Body of pancreas (tissue), 4 donors: ENCODE results near the gene MTF1. TPM values are rescaled to one million over a fixed set of nuclear protein-coding genes. Genes with fewer than 3 reads are reported as not detected.
A peak's percentile ranks its signal among the peaks of the same experiment; 100 is the strongest.

Experiments
- ATAC-seq: fragments of 150-250 bp; one replicate; pipeline ENCODE4 v1.9.1; 2016
- DNase-seq, 4 donors: peaks; one replicate each; pipeline ENCODE4 v3.0.0-alpha.2; 2019
- H3K27ac ChIP-seq, 4 donors: fragments of 200-600 bp; sonication (generic); 1 replicate in 3 of 4; 2 replicates in 1 of 4; pipeline versions ENCODE4 v1.5.1 to v1.6.1; 2016 to 2019; ENCODE audit warnings: mild to moderate bottlenecking in 1 of 4, mixed read lengths in 1 of 4, moderate library complexity in 1 of 4
- H3K27me3 ChIP-seq, 2 donors: fragments of 200-600 bp; sonication (generic); one replicate each; pipeline ENCODE4 v1.6.0; 2016; ENCODE audit warnings: mild to moderate bottlenecking in 1 of 2
- H3K36me3 ChIP-seq, 2 donors: fragments of 200-600 bp; sonication (generic); replicated peaks in 1 of 2; 2 replicates each; pipeline ENCODE4 v1.5.1; 2016; ENCODE audit warnings: low read depth in 2 of 2; ENCODE audit not compliant: insufficient read depth in 1 of 2
- H3K4me1 ChIP-seq: fragments of 200-600 bp; sonication (generic); one replicate; pipeline ENCODE4 v1.6.0; 2016
- H3K4me3 ChIP-seq, 2 donors: fragments of 200-600 bp; sonication (generic); 1 replicate in 1 of 2; 2 replicates in 1 of 2; pipeline ENCODE4 v1.5.1; 2016 to 2019
- H3K9me3 ChIP-seq, 3 donors: fragments of 200-600 bp; sonication (generic); 1 replicate in 2 of 3; 2 replicates in 1 of 3; pipeline ENCODE4 v1.5.1; 2016
- POLR2A ChIP-seq, 3 donors: fragments of 450-650 bp; IDR thresholded peaks; one replicate each; pipeline ENCODE4 v1.6.1; 2016; ENCODE audit warnings: antibody characterized with exemption in 3 of 3, mild to moderate bottlenecking in 2 of 3
- WGBS, 2 donors: methylation state at CpG; one replicate each; pipeline ENCODE4 v1.1.5; 2017; 5-methylcytosine and 5-hydroxymethylcytosine counted together
- intact Hi-C: fragments of 100-400 bp; cut with DNase I; formaldehyde crosslinking; loops from one replicate; pipeline ENCODE4 v1.15.1; 2023
- total RNA-seq, 2 donors: library from RNA; depleted of rRNA; stranded (reverse); fragments of >200 nt; gene quantifications; one replicate each; pipeline ENCODE4 v1.1.0, GENCODE V29; 2016
- TF ChIP-seq, protein P1 (sequence below), 7 experiments: fragments of 450-650 bp in 4 of 7; fragments of 200-600 bp in 3 of 7; sonication (generic) in 3 of 7; IDR thresholded peaks; one replicate each; pipeline ENCODE4 v1.5.1; 2016 to 2019; ENCODE audit warnings: antibody characterized with exemption in 7 of 7

Gene MTF1
- total RNA-seq, 2 donors from 2014 or later: 1.3 to 3.9 TPM

DNA sequence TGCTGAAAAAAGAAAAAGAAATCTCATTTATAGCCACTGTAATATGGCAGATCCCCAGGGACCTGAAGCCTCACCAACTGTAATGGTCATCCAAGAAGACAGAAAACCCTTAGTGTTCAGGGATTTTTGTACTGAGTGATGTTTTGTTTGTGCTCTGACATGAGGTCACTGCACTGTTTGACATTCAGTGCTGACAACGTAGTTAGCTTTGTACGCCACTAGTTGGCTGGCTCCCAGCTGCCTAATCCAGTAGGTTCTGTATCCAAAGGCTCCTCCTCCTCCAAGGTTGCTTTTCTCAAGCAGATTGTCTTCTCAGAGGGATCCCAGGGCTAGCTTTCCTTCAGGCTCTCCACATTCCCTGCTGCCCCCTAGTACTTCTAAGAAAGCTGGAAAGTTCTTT is 41.9 kb downstream of the MTF1 start:
- ATAC-seq (peak; percentile 67), DNase-seq (peak; percentile 61 to 80 (median 76))
- Histone ChIP-seq H3K9me3 (no peaks in the 10 kb centered on the region), H3K27ac (peak overlapping the region in 2 of 4 donors; percentile 26 to 38), H3K36me3 (peaks cover 9 to 14% of the 10 kb centered on the region in 2 donors), H3K4me1 (peaks cover 8% of the 10 kb centered on the region), H3K4me3 (no peak overlapping the region), H3K27me3 (no peaks in the 10 kb centered on the region)
- intact Hi-C loops: no loop called here
- no peak for TF ChIP-seq POLR2A (IDR thresholded peaks at IDR 0.05)
- TF ChIP-seq, protein P1, sequence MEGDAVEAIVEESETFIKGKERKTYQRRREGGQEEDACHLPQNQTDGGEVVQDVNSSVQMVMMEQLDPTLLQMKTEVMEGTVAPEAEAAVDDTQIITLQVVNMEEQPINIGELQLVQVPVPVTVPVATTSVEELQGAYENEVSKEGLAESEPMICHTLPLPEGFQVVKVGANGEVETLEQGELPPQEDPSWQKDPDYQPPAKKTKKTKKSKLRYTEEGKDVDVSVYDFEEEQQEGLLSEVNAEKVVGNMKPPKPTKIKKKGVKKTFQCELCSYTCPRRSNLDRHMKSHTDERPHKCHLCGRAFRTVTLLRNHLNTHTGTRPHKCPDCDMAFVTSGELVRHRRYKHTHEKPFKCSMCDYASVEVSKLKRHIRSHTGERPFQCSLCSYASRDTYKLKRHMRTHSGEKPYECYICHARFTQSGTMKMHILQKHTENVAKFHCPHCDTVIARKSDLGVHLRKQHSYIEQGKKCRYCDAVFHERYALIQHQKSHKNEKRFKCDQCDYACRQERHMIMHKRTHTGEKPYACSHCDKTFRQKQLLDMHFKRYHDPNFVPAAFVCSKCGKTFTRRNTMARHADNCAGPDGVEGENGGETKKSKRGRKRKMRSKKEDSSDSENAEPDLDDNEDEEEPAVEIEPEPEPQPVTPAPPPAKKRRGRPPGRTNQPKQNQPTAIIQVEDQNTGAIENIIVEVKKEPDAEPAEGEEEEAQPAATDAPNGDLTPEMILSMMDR (IDR thresholded peaks at IDR 0.05): no peak
- WGBS, 2 donors: 13 to 19% methylated on average over 2 of the region's 2 CpGs

- Histone ChIP-seq H3K27me3 (no peaks in the 10 kb centered on the region), H3K27ac (no peak overlapping the region), H3K9me3 (no peaks in the 10 kb centered on the region), H3K36me3 (peaks cover 0 to 5% of the 10 kb centered on the region in 2 donors), H3K4me1 (peaks cover 22% of the 10 kb centered on the region), H3K4me3 (no peak overlapping the region)
- ATAC-seq (no peak), DNase-seq (peak in 1 of 4 donors; percentile 23)
- TF ChIP-seq POLR2A (IDR thresholded peaks at IDR 0.05): no peak
- TF ChIP-seq, protein P1 (IDR thresholded peaks at IDR 0.05): no peak
- intact Hi-C loops: no loop called here
- WGBS, 2 donors: 70 to 76% methylated on average over 3 to 7 of the region's 7 CpGs
Measured at GRCh38 chr1:37814252-37814651, 45.1 kb downstream of the MTF1 start.

GRCh38 chr1:37813529-37814145 is 45.8 kb downstream of the MTF1 start:
- H3K36me3 ChIP-seq: peaks cover 0 to 5% of the 10 kb centered on the region in 2 donors
- peaks cover 28% of the 10 kb centered on the region for H3K4me1 ChIP-seq
- no peak overlapping the region for H3K4me3 ChIP-seq
- intact Hi-C loops: no loop called here
- no peak overlapping the region for H3K27ac ChIP-seq
- ATAC-seq: no peak
- H3K9me3 ChIP-seq: no peaks in the 10 kb centered on the region
- DNase-seq: no peak
- WGBS, 2 donors: 80 to 90% methylated on average over 2 of the region's 2 CpGs
- H3K27me3 ChIP-seq: no peaks in the 10 kb centered on the region
- TF ChIP-seq, protein P1 (IDR thresholded peaks at IDR 0.05): no peak
- TF ChIP-seq POLR2A (IDR thresholded peaks at IDR 0.05): no peak

GRCh38 chr1:37811027-37811655 is 48.3 kb downstream of the MTF1 start:
- Histone ChIP-seq H3K36me3 (peaks cover 0 to 5% of the 10 kb centered on the region in 2 donors), H3K4me3 (no peak overlapping the region), H3K9me3 (no peaks in the 10 kb centered on the region), H3K27me3 (no peaks in the 10 kb centered on the region), H3K27ac (peak overlapping the region in 1 of 4 donors; percentile 3), H3K4me1 (peaks cover 31% of the 10 kb centered on the region)
- WGBS, 2 donors: 29 to 34% methylated on average over 7 of the region's 7 CpGs
- TF ChIP-seq POLR2A (IDR thresholded peaks at IDR 0.05): no peak
- TF ChIP-seq, protein P1 (IDR thresholded peaks at IDR 0.05): peak; percentile 45 to 77 (median 73)
- peak; percentile 68 to 76 (median 72) for DNase-seq
- ATAC-seq: peak; percentile 15
- intact Hi-C loops: no loop called here
